ENCODE results near the gene MMP28.
A peak's percentile ranks its signal among the peaks of the same experiment; 100 is the strongest.

MMP28 gene

GRCh38 chr17:35807371-35808144 is 12.1 kb upstream of the MMP28 start:
- H3K4me1 ChIP-seq, result peaks cover 0 to 56% (median 25%) of the 10 kb centered on the region in 4 donors
- H3K27me3 ChIP-seq, result no peaks in the 10 kb centered on the region
- intact Hi-C loops (cut with DNase I; ENCODE audit: low total_unique reads), result no loop called here
- peak overlapping the region; percentile 4 to 36 for H3K27ac ChIP-seq
- no peak for DNase-seq
- no peak overlapping the region for H3K4me3 ChIP-seq
- no peak for TF ChIP-seq CTCF (IDR thresholded peaks at IDR 0.05)
- H3K9me3 ChIP-seq, result no peaks in the 10 kb centered on the region
- no peaks in the 10 kb centered on the region for H3K36me3 ChIP-seq

GRCh38 chr17:35804658-35805192 is 9.3 kb upstream of the MMP28 start:
- no peak overlapping the region for H3K4me3 ChIP-seq
- H3K27me3 ChIP-seq, result no peaks in the 10 kb centered on the region
- DNase-seq, result no peak
- H3K4me1 ChIP-seq, result peaks cover 0 to 56% (median 29%) of the 10 kb centered on the region in 4 donors
- peak overlapping the region in 1 of 2 donors; percentile 66 for H3K27ac ChIP-seq
- H3K36me3 ChIP-seq, result no peaks in the 10 kb centered on the region
- H3K9me3 ChIP-seq, result no peaks in the 10 kb centered on the region
- intact Hi-C loops (cut with DNase I; ENCODE audit: low total_unique reads), result loop anchor here (1.0 kb wide), 1 partner anchor 40 kb away; no protein-coding TSS in a partner anchor
- peak; percentile 89 to 99 for TF ChIP-seq CTCF (IDR thresholded peaks at IDR 0.05)

GRCh38 chr17:35801583-35802224 is 6.3 kb upstream of the MMP28 start:
- Histone ChIP-seq H3K9me3 (no peaks in the 10 kb centered on the region), H3K27me3 (no peaks in the 10 kb centered on the region), H3K36me3 (no peaks in the 10 kb centered on the region), H3K4me3 (no peak overlapping the region), H3K4me1 (peaks cover 0 to 42% (median 24%) of the 10 kb centered on the region in 4 donors), H3K27ac (no peak overlapping the region)
- TF ChIP-seq CTCF (IDR thresholded peaks at IDR 0.05), result no peak
- DNase-seq, result peak; percentile 73 to 83
- intact Hi-C loops (cut with DNase I; ENCODE audit: low total_unique reads), result no loop called here

- DNase-seq, result peak; percentile 49 to 90
- intact Hi-C loops (cut with DNase I; ENCODE audit: low total_unique reads), result no loop called here
Observed at GRCh38 chr17:35799942-35800341, 4.5 kb upstream of the MMP28 start.

GRCh38 chr17:35797918-35798317 is 2.5 kb upstream of the MMP28 start:
- Histone ChIP-seq H3K27me3 (no peaks in the 10 kb centered on the region), H3K36me3 (no peaks in the 10 kb centered on the region), H3K27ac (no peak overlapping the region), H3K9me3 (no peaks in the 10 kb centered on the region), H3K4me1 (peaks cover 0 to 64% (median 39%) of the 10 kb centered on the region in 4 donors), H3K4me3 (no peak overlapping the region)
- DNase-seq, result no peak
- no peak for TF ChIP-seq CTCF (IDR thresholded peaks at IDR 0.05)
- intact Hi-C loops (cut with DNase I; ENCODE audit: low total_unique reads), result no loop called here

More at GRCh38 chr17:35799942-35800341, 4.5 kb upstream of the MMP28 start:
- no peaks in the 10 kb centered on the region for H3K27me3 ChIP-seq
- H3K36me3 ChIP-seq, result no peaks in the 10 kb centered on the region
- peaks cover 0 to 52% (median 28%) of the 10 kb centered on the region in 4 donors for H3K4me1 ChIP-seq
- H3K9me3 ChIP-seq, result no peaks in the 10 kb centered on the region
- no peak overlapping the region for H3K4me3 ChIP-seq
- H3K27ac ChIP-seq, result peak overlapping the region; percentile 39 to 48
- TF ChIP-seq CTCF (IDR thresholded peaks at IDR 0.05), result no peak

All from tibial artery (tissue), 4 donors.